Measurements from ENCODE around the gene TNFSF12. TPM values are rescaled to one million over a fixed set of nuclear protein-coding genes. Genes with fewer than 3 reads are reported as not detected.
A peak's percentile ranks its signal among the peaks of the same experiment; 100 is the strongest.

Gene TNFSF12
- total RNA-seq, 1 donor from 2014 or later: 15.0 TPM

GRCh38 chr17:7557775-7558543 lies 9.1 kb downstream of the TNFSF12 start:
- no peak for DNase-seq (ENCODE audit: extremely low spot score, unreplicated experiment)
- no peak overlapping the region for H3K4me3 Mint-ChIP-seq (ENCODE audit: unreplicated experiment)
- H3K36me3 Mint-ChIP-seq (ENCODE audit: unreplicated experiment): no peaks in the 10 kb centered on the region
- peaks cover 32% of the 10 kb centered on the region for H3K4me1 Mint-ChIP-seq (ENCODE audit: unreplicated experiment)
- H3K9me3 Mint-ChIP-seq (ENCODE audit: unreplicated experiment): no peaks in the 10 kb centered on the region
- peak overlapping the region; percentile 71 for H3K27ac Mint-ChIP-seq (ENCODE audit: unreplicated experiment)
- TF ChIP-seq, protein P1, sequence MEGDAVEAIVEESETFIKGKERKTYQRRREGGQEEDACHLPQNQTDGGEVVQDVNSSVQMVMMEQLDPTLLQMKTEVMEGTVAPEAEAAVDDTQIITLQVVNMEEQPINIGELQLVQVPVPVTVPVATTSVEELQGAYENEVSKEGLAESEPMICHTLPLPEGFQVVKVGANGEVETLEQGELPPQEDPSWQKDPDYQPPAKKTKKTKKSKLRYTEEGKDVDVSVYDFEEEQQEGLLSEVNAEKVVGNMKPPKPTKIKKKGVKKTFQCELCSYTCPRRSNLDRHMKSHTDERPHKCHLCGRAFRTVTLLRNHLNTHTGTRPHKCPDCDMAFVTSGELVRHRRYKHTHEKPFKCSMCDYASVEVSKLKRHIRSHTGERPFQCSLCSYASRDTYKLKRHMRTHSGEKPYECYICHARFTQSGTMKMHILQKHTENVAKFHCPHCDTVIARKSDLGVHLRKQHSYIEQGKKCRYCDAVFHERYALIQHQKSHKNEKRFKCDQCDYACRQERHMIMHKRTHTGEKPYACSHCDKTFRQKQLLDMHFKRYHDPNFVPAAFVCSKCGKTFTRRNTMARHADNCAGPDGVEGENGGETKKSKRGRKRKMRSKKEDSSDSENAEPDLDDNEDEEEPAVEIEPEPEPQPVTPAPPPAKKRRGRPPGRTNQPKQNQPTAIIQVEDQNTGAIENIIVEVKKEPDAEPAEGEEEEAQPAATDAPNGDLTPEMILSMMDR (IDR thresholded peaks at IDR 0.05): no peak
- H3K27me3 Mint-ChIP-seq (ENCODE audit: unreplicated experiment): no peaks in the 10 kb centered on the region

GRCh38 chr17:7558544-7559319 lies 9.9 kb downstream of the TNFSF12 start, which contains the start of gene TNFSF13:
TSS of gene TNFSF13 (plus strand) at chr17:7558750. CDS start at chr17:7559040, 290 bp downstream.
- no peak for DNase-seq (ENCODE audit: extremely low spot score, unreplicated experiment)
- TF ChIP-seq, protein P1 (IDR thresholded peaks at IDR 0.05): no peak
- Mint-ChIP-seq H3K36me3 (ENCODE audit: unreplicated experiment) (no peaks in the 10 kb centered on the region), H3K27ac (ENCODE audit: unreplicated experiment) (peak within 1 kb of the TSS; percentile 71), H3K4me1 (ENCODE audit: unreplicated experiment) (peaks cover 36% of the 10 kb centered on the region), H3K9me3 (ENCODE audit: unreplicated experiment) (no peaks in the 10 kb centered on the region), H3K4me3 (ENCODE audit: unreplicated experiment) (no peak within 1 kb of the TSS), H3K27me3 (ENCODE audit: unreplicated experiment) (no peaks in the 10 kb centered on the region)

- no peak for DNase-seq (ENCODE audit: extremely low spot score, unreplicated experiment)
- Mint-ChIP-seq H3K36me3 (ENCODE audit: unreplicated experiment) (no peaks in the 10 kb centered on the region), H3K9me3 (ENCODE audit: unreplicated experiment) (no peaks in the 10 kb centered on the region), H3K27ac (ENCODE audit: unreplicated experiment) (peak overlapping the region; percentile 89), H3K4me1 (ENCODE audit: unreplicated experiment) (peaks cover 41% of the 10 kb centered on the region), H3K27me3 (ENCODE audit: unreplicated experiment) (no peaks in the 10 kb centered on the region), H3K4me3 (ENCODE audit: unreplicated experiment) (no peak overlapping the region)
- TF ChIP-seq, protein P1 (IDR thresholded peaks at IDR 0.05): no peak
These were observed 10.7 kb downstream of the TNFSF12 start for GRCh38 chr17:7559320-7560171.

DNA sequence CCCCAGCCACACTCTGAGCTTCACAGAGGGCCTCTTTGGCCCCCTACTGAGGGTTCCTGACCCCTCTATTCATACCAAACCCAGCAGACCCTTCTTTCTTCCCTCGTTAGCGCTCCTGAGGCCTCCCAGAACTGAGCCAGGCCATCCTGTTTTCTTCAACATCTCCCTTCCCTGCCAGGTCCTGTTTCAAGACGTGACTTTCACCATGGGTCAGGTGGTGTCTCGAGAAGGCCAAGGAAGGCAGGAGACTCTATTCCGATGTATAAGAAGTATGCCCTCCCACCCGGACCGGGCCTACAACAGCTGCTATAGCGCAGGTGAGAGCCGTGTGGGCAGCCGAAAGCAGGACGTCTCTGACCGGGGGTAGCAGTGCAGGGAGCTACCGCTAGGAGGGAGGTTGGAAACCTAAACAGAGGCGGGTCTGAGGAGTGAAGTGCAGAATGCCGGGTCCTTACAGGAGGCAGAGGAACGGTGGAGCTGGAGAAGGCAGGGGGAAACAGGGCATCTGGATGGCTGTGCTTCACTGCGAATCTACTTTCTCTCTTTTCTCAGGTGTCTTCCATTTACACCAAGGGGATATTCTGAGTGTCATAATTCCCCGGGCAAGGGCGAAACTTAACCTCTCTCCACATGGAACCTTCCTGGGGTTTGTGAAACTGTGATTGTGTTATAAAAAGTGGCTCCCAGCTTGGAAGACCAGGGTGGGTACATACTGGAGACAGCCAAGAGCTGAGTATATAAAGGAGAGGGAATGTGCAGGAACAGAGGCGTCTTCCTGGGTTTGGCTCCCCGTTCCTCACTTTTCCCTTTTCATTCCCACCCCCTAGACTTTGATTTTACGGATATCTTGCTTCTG lies 11.5 kb downstream of the TNFSF12 start:
- Mint-ChIP-seq H3K4me1 (ENCODE audit: unreplicated experiment) (peaks cover 41% of the 10 kb centered on the region), H3K36me3 (ENCODE audit: unreplicated experiment) (no peaks in the 10 kb centered on the region), H3K27me3 (ENCODE audit: unreplicated experiment) (no peaks in the 10 kb centered on the region), H3K4me3 (ENCODE audit: unreplicated experiment) (peak overlapping the region; percentile 88), H3K27ac (ENCODE audit: unreplicated experiment) (peak overlapping the region; percentile 89), H3K9me3 (ENCODE audit: unreplicated experiment) (no peaks in the 10 kb centered on the region)
- TF ChIP-seq, protein P1 (IDR thresholded peaks at IDR 0.05): peak; percentile 54
- DNase-seq (ENCODE audit: extremely low spot score, unreplicated experiment): no peak
